ENCODE data around the gene PIP4P1. TPM values are rescaled to one million over a fixed set of nuclear protein-coding genes. Genes with fewer than 3 reads are reported as not detected.
A peak's percentile ranks its signal among the peaks of the same experiment; 100 is the strongest.
"Not testable (repeated sequence)": the region's sequence is repeated elsewhere in the genome, so short reads cannot be mapped to it uniquely, and the experiment has no call there.

PIP4P1 gene
- 37.0 TPM for polyA plus RNA-seq (ENCODE audit: insufficient read length)
- long read RNA-seq, donor 1, transcript PIP4P1-202 (7 exons, 1,696 nt): major isoform, 8 of 22 reads
- long read RNA-seq, donor 1, transcript PIP4P1-201 (7 exons, 1,961 nt): minor isoform, 7 of 22 reads
- long read RNA-seq, donor 1, partial matches to known transcripts: 6 of 22 reads
- long read RNA-seq, donor 1, other reads (novel, unspliced or antisense): 0 of 22 reads
- long read RNA-seq, donor 2, transcript PIP4P1-201 (7 exons, 1,961 nt): major isoform, 12 of 29 reads
- long read RNA-seq, donor 2, transcript PIP4P1-202 (7 exons, 1,696 nt): minor isoform, 5 of 29 reads
- long read RNA-seq, donor 2, partial matches to known transcripts: 11 of 29 reads
- long read RNA-seq, donor 2, other reads (novel, unspliced or antisense): 0 of 29 reads
- long read RNA-seq, donor 3, partial matches to known transcripts: 308 of 422 reads
- long read RNA-seq, donor 3, other reads (novel, unspliced or antisense): 106 of 422 reads
- long read RNA-seq, donor 4, partial matches to known transcripts: 14 of 14 reads
- long read RNA-seq, donor 4, other reads (novel, unspliced or antisense): 0 of 14 reads
- long read RNA-seq, donor 5, transcript PIP4P1-202 (7 exons, 1,696 nt): minor isoform, 9 of 546 reads
- long read RNA-seq, donor 5, transcript PIP4P1-201 (7 exons, 1,961 nt): major isoform, 12 of 546 reads
- long read RNA-seq, donor 5, partial matches to known transcripts: 147 of 546 reads
- long read RNA-seq, donor 5, other reads (novel, unspliced or antisense): 372 of 546 reads
- long read RNA-seq, donor 6, transcript PIP4P1-201 (7 exons, 1,961 nt): minor isoform, 10 of 328 reads
- long read RNA-seq, donor 6, transcript PIP4P1-202 (7 exons, 1,696 nt): major isoform, 12 of 328 reads
- long read RNA-seq, donor 6, partial matches to known transcripts: 118 of 328 reads
- long read RNA-seq, donor 6, other reads (novel, unspliced or antisense): 185 of 328 reads
- long read RNA-seq, donor 7, transcript PIP4P1-201 (7 exons, 1,961 nt): minor isoform, 10 of 525 reads
- long read RNA-seq, donor 7, transcript PIP4P1-202 (7 exons, 1,696 nt): major isoform, 12 of 525 reads
- long read RNA-seq, donor 7, partial matches to known transcripts: 138 of 525 reads
- long read RNA-seq, donor 7, other reads (novel, unspliced or antisense): 359 of 525 reads
- long read RNA-seq, donor 8, partial matches to known transcripts: 155 of 279 reads
- long read RNA-seq, donor 8, other reads (novel, unspliced or antisense): 120 of 279 reads

- DNase-seq: peak; percentile 99
Measured at GRCh38 chr14:20461225-20462141, at the start of gene PIP4P1. TSS of gene PIP4P1 (minus strand) at chr14:20461434. CDS start at chr14:20461325, 109 bp downstream.

DNA sequence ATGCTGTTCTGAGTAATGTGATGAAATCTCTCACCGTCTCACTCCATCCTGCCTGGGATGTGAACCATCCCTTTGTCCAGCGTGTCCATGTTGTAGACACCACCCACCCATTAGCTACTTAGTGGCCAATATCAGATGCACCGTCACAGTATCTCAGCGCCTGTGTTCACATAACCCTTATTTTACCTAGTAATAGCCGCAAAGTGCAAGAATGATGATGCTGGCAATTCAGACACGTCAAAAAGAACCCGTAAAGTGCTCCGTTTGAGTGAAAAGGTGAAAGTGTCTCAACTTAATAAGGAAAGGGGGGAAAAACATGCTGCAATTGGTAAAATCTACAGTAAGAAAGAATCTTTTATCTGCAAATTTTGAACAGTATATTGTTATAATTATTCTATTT, 47.1 kb upstream of the PIP4P1 start:
- DNase-seq: no peak

DNA sequence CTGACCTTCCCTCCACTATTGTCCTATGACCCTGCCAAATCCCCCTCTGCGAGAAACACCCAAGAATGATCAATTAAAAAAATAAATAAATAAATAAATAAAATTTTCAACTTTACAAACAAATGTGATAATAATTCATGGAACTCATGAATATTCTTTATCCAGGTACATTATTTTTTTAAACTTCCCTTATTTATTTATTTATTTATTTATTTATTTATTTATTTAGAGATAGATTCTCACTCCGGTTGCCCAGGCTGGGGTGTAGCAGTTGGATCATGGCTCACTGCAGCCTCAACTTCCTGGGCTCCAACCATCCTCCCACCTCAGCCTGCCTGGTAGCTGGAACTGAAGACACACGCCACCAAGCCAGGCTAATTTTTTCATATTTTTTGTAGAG, 46.3 kb upstream of the PIP4P1 start:
- not testable (repeated sequence) for DNase-seq

GRCh38 chr14:20506752-20507151, 45.5 kb upstream of the PIP4P1 start:
- not testable (repeated sequence) for DNase-seq

DNA sequence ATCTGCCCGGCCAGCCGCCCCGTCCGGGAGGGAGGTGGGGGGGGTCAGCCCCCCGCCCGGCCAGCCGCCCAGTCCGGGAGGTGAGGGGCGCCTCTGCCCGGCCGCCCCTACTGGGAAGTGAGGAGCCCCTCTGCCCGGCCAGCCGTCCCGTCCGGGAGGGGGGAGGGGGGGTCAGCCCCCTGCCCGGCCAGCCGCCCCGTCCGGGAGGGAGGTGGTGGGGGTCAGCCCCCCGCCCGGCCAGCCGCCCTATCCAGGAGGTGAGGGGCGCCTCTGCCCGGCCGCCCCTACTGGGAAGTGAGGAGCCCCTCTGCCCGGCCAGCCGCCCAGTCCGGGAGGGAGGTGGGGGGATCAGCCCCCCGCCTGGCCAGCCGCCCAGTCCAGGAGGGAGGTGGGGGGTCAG, 45.0 kb upstream of the PIP4P1 start:
- not testable (repeated sequence) for DNase-seq

DNA sequence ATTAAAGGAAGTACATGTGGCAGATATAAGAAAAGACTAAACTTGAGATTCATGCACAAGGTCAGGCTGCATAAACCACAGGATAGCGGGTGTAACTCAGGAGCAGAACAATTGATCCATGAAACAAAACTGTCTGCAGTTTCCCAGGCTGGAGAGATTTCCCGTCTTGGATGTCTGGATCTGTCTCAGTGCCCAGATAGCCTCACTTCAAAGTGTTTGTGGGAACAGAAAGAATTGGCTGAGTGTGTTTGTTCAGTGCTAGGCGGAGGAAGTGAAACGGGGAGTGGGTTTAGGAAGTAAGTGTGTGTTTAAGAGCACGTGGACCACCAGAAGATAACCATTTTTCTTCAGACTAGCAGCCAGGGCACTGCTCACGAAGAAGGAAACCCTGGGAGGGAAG, 42.7 kb upstream of the PIP4P1 start:
- no peak for DNase-seq

GRCh38 chr14:20501346-20501745, 40.1 kb upstream of the PIP4P1 start:
- DNase-seq: no peak

DNA sequence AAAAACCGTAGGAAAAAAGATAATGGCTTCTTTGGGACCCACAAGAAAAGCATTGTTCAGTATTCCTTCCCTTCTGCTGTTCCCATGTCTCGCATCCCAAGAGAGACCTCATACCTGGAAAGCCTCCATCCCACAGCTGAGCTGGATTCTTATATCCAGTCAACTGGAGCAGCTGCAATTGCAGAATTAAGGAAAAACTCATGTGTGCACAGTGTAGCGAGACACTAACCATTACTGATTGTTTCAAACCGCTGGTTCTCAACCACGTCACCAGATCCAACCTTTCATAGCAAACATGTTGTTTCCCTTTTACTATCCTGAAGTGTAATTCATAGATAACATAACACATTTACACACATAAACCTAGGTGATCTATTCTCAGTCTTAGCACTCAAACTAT, 38.6 kb upstream of the PIP4P1 start:
- DNase-seq: no peak

- DNase-seq: no peak
Measured at GRCh38 chr14:20499108-20499507, 37.9 kb upstream of the PIP4P1 start.

DNA sequence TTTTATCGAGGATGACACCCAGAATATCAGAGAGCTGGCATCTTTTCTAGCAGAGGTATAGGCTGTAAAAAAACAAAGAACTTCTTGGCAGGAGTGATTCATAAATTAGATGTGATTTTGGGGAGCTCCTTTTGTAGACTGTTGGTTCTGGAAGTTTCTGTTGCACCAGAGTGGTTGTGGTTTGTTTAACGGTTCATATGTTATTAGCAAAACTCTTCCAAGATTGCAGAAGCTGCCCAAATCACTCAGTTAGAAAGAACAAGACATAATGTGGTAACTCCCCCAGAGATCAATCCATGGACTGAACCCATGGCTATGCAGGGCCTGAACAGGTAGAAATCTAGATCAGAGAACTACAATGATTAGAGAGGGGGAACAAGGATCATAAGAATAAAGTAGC, 37.4 kb upstream of the PIP4P1 start:
- DNase-seq: no peak

DNA sequence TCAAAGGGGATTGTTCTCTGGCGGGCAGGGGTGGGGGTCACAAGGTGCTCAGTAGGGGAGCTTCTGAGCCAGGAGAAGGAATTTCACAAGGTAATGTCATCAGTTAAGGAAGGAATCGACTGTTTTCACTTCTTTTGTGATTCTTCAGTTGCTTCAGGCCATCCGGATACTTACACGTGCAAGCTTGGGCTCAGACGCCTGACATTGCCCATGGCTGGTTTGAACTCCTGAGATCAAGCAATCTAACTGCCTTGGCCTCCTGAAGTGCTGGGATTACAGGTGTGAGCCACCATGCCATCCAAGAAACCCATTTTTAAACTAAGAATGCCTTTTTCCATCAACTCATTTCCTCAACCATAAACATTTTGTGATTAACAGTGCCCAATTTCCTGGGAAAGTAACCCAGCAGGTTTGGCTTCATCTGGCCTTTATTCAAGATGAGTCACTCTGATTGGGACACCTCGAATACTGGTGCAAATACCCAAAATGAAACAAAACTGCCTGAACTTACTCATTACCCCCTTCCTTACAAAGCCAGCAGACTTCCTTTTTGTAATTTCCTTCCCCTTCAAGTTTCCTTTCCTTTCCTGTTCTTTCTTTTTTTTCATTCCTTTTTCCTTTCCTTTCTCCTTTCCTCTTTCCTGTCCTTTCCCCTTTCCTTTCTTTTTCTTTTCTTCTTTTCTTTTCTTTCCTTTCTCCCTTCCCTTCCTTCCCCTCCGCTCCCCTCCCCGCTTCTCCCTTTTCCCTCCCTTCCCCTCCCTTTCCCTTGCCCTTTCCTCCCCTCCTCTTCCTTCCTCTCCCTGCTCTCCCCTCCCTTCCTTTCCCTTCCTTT, 33.9 kb upstream of the PIP4P1 start:
- no peak for DNase-seq

GRCh38 chr14:20493634-20494033, 32.4 kb upstream of the PIP4P1 start:
- no peak for DNase-seq

- no peak for DNase-seq
Measured at GRCh38 chr14:20492486-20492885, 31.3 kb upstream of the PIP4P1 start.

- no peak for DNase-seq
Measured at GRCh38 chr14:20490563-20490962, 29.3 kb upstream of the PIP4P1 start.

GRCh38 chr14:20489093-20489994, 28.1 kb upstream of the PIP4P1 start:
- no peak for DNase-seq

GRCh38 chr14:20487396-20487725, 26.1 kb upstream of the PIP4P1 start:
- DNase-seq: no peak

DNA sequence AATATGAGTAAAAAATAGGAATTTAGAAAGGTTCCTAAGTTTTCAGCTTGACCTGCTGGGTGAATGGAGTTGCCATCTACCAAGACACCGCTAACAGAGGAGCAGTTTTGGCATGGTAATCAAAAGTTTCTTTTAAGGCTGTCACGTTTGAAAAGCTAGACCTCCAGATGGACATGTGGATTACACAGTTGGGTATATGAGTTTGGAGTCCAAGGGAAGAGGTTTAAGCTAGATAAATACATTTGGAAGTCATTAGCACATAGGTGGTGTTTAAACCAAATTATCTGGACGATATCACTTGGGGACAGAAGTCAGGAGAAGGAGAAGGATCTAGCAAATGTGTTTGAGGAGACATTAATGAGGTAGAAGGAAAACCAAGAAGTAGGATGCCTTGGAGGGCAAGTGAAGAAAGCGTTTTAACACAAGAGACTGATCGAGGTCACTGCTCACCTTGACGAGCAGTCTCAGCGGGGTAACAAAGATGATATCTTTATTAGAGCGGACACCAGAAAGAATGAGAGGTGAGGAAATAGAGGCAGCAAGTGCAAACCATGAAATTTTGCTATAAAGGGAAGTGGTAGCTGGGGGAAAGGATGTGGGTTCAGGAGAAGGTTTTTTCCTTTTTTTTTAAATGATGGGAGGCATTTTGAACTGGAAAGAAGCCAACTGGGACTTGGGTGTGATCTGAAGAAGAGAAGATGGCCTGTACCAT, 25.6 kb upstream of the PIP4P1 start:
- no peak for DNase-seq

DNA sequence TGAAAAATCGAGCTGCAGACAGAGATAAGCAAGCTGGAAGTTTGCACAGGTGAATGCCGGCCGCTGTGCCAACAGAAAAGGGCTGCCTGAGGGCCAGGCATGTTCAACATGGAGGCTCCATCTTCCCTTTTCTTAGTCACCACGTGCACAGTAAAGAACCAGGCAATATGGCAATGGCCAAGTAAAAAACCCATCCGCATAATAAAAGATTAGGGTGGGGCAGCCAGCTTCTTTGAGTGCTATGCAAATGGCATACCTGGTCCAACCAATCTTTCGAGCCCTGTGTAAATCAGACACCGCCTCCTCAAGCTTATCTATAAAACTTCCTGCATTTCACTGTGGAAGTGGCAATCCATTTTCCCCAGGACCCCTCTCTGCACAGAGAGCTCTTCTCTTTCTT, 24.7 kb upstream of the PIP4P1 start:
- DNase-seq: no peak

- no peak for DNase-seq
Measured at GRCh38 chr14:20482382-20482781, 21.1 kb upstream of the PIP4P1 start.
